ENCODE data around the gene FAM199X. TPM values are rescaled to one million over a fixed set of nuclear protein-coding genes. Genes with fewer than 3 reads are reported as not detected.

Gene FAM199X
- polyA plus RNA-seq, result 9.0 TPM

DNA sequence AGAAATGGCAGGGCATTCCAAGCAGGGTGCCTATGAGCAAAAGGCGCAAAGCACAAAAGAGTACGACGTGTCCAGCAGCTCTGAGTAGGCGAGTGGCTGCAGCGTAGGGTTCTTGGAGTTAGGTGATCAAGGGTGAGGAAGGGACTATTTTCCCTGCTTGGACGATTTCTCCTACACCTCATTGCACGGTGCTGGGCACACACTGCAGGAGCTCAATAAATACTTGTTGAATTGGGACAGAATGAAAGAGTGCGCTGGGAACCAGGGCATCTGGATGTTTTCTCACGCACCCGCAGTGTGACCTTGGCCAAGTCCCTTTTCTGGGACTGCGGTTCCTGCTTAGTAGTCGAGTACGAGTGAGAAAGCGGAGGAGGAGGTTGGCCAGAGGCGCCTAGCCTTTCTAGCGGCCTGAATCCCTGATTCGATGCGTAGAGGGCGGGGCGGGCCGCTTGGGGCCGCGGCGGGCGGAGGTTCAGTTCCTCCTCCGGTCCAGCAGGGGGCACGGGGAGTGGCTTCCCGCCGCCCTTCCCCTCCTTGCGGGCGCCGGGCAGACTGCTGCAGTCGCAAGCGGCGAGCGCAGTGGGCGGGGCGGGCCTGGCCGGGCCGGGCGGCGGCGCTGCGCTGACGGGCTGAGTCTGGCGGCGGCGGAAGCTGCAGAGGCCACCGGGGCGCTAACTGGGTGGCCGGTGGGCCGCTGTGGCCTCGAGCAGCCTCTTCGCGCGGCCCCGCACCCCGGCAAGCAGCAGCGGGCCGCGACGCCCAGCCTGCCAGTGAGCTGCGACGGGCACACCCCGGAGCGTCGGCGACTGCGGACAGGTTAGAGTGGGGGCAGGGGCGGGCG, at the start of gene FAM199X:
Gene FAM199X, plus strand, starts transcription at position 560 of the 841 bp plus-strand sequence. CDS start 333 bp downstream, outside the sequence.
- Mint-ChIP-seq H3K36me3 (no peaks in the 10 kb centered on the region), H3K4me3 (peak within 1 kb of the TSS; percentile 85 to 95 (median 90)), H3K27me3 (no peaks in the 10 kb centered on the region), H3K9me3 (no peaks in the 10 kb centered on the region), H3K27ac (peak within 1 kb of the TSS; percentile 85 to 90 (median 88)), H3K4me1 (peaks cover 9 to 27% (median 25%) of the 10 kb centered on the region in 3 donors)

DNA sequence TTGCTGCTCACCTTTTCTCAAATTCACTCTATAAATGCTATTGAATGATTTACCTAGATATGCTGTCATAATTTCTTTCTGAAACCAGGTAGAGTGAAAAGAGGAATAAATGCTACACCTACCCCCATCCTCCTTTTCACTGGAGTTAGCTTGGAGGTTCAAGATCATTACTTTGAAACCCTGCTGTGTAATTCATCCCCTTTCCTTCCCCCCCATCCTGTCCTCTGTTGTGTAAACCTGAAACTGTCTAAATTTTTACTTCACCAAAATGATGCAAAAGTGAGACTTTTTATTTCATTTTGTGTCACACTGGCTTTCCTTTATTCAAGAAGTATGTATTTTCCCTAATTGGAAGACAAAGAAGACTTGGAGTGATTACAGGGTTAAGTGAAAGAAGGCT, 48.5 kb upstream of the FAM199X start:
- no peaks in the 10 kb centered on the region for H3K36me3 Mint-ChIP-seq
- H3K27ac Mint-ChIP-seq, result no peak overlapping the region
- no peaks in the 10 kb centered on the region for H3K9me3 Mint-ChIP-seq
- peaks cover 4% of the 10 kb centered on the region for H3K27me3 Mint-ChIP-seq
- peaks cover 5 to 15% (median 13%) of the 10 kb centered on the region in 3 donors for H3K4me1 Mint-ChIP-seq
- H3K4me3 Mint-ChIP-seq, result peak overlapping the region in 1 of 4 donors; percentile 9

DNA sequence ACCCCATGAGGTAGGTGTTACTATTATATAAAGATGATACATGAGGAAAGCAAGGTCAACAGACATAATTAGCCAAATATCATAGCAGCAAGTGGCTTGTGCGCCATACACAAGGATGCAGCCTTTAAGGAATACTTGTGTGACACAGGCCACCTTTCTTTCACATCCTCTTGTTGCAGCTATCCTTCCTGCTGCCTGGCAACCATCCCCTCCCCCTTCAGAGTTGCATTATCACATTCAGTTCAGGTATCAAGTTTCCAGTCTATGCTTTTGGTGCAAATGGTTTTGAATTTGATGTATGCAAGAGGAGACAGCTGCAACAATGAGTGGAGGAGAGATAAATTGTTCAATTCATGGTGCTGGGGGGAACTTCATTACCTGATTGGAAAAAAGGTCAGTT, 47.5 kb upstream of the FAM199X start:
- no peak overlapping the region for H3K27ac Mint-ChIP-seq
- peaks cover 6 to 18% (median 16%) of the 10 kb centered on the region in 3 donors for H3K4me1 Mint-ChIP-seq

DNA sequence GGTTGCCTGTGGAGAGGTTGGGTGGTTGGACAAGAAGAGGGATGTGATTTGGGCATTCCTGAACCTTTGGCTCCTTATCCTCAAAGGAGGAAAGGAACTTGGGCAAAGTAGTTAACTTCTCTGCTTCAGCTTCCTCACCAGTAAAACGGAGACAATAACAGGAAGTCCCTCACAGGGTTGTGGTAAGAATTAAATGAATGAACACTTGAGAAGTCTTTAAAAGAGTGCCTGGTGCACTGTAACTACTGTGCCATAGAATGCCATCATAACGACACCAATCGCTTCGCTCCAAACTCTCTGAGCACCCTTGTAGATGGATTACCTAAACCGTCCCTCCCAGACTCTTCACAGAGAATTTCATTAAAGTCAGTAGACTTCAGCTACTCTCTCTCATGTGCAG, 43.4 kb upstream of the FAM199X start:
- H3K27me3 Mint-ChIP-seq, result peaks cover 2% of the 10 kb centered on the region
- H3K27ac Mint-ChIP-seq, result peak overlapping the region in 2 of 3 donors; percentile 10 to 49
- H3K4me1 Mint-ChIP-seq, result peaks cover 24 to 38% (median 33%) of the 10 kb centered on the region in 3 donors
- H3K9me3 Mint-ChIP-seq, result no peaks in the 10 kb centered on the region
- peak overlapping the region in 2 of 4 donors; percentile 26 to 34 for H3K4me3 Mint-ChIP-seq
- H3K36me3 Mint-ChIP-seq, result peaks cover 5% of the 10 kb centered on the region

More for the DNA sequence above, 47.5 kb upstream of the FAM199X start:
- H3K36me3 Mint-ChIP-seq, result no peaks in the 10 kb centered on the region
- H3K4me3 Mint-ChIP-seq, result no peak overlapping the region
- peaks cover 3% of the 10 kb centered on the region for H3K27me3 Mint-ChIP-seq
- no peaks in the 10 kb centered on the region for H3K9me3 Mint-ChIP-seq

DNA sequence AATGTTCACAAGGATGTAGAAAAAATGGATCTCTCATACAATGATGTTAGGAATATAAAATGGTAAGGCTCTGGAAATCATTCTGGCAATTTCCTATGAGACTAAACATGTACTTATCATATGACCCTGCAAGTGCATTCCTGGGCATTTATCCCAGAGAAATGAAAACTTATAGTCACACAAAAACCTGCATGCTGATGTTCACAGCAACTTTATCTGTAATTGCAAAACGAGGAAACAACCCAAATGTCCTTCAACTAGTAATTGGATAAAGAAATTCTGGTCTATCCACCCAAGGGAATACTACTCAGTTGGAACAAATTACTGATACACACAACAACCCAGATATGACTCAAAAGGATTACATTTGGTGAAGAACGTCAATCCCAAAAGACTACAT, 39.4 kb upstream of the FAM199X start:
- Mint-ChIP-seq H3K4me1 (peaks cover 25 to 36% (median 28%) of the 10 kb centered on the region in 3 donors), H3K4me3 (peak overlapping the region in 2 of 4 donors; percentile 43 to 61), H3K27ac (peak overlapping the region in 1 of 3 donors; percentile 47), H3K27me3 (peaks cover 2% of the 10 kb centered on the region), H3K9me3 (no peaks in the 10 kb centered on the region), H3K36me3 (peaks cover 5% of the 10 kb centered on the region)

DNA sequence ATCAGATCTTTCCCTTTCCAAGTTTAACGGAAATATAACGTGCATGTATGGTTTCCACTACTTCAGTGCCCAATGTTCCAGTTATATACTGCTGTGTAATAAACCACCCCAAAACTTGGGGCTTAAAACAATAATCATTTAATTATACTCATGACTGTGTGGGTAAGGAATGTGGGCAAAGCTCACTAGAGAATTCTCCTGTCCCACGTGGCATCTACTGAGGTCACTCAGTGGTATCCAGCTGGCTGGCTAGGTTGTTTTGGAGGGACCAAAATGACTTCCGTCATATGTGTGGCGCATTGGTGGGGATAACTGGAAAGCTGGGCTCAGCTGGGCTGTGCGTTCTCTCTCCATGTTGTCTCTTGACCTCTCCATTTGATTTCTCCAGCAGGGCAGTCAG, 35.4 kb upstream of the FAM199X start:
- Mint-ChIP-seq H3K4me1 (peaks cover 10 to 20% (median 14%) of the 10 kb centered on the region in 3 donors), H3K36me3 (no peaks in the 10 kb centered on the region), H3K27me3 (peaks cover 2% of the 10 kb centered on the region), H3K9me3 (no peaks in the 10 kb centered on the region), H3K27ac (no peak overlapping the region), H3K4me3 (no peak overlapping the region)

DNA sequence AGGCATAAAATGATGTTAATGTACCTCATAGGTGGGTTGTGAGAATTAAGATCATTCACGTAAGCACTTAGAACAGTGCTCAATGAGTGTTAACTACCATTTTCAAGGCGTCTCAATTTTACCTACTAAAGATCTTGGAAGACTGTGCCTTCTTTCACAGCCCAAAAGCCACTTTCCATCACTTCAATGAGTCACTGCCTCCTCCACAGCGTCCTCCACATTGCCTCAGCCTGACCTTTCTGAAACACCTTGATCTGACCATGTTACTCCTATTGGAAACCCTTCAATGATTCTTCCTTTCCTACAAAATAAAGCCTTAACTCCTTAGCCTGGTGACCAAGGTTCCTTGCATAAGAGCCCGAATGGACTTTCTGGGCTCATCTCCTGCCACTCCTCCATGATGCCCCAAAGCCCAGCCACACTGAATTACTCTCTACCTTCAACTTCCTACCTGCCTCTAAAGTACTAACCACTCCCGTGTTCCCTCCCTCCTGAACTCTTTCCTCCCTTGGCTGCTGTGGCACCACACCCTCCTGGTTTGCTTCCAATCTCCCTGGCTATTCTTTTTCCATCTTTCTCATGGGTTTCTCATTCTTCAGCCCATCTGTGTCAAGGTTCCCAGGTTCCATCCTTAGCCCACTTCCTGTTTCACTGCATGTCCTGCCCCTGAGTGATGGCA, 31.5 kb upstream of the FAM199X start:
- Mint-ChIP-seq H3K4me3 (no peak overlapping the region), H3K27me3 (no peaks in the 10 kb centered on the region), H3K36me3 (no peaks in the 10 kb centered on the region), H3K27ac (no peak overlapping the region), H3K9me3 (no peaks in the 10 kb centered on the region), H3K4me1 (peaks cover 1 to 18% (median 5%) of the 10 kb centered on the region in 3 donors)

DNA sequence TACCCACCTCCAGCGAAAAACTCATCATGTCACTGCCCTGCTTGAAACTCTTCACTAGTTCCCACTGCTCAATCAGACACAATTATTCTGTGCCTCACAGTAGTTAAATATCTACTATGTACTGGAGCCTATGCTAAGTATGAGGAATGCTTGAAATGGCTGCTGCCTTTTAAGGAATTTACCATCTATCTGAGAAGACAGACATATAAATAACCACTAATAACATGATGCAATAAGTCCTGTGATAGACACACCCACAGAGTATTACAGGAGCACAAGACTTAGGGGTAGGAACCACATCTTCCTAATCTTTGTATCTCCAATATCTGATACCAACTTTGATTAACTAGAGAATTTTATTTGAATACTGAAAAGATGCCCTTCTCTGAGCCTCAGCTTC, 30.6 kb upstream of the FAM199X start:
- Mint-ChIP-seq H3K9me3 (peaks cover 0 to 1% (median 0%) of the 10 kb centered on the region in 3 donors), H3K27ac (no peak overlapping the region), H3K27me3 (no peaks in the 10 kb centered on the region), H3K36me3 (no peaks in the 10 kb centered on the region), H3K4me3 (no peak overlapping the region), H3K4me1 (peaks cover 4 to 18% (median 5%) of the 10 kb centered on the region in 3 donors)

DNA sequence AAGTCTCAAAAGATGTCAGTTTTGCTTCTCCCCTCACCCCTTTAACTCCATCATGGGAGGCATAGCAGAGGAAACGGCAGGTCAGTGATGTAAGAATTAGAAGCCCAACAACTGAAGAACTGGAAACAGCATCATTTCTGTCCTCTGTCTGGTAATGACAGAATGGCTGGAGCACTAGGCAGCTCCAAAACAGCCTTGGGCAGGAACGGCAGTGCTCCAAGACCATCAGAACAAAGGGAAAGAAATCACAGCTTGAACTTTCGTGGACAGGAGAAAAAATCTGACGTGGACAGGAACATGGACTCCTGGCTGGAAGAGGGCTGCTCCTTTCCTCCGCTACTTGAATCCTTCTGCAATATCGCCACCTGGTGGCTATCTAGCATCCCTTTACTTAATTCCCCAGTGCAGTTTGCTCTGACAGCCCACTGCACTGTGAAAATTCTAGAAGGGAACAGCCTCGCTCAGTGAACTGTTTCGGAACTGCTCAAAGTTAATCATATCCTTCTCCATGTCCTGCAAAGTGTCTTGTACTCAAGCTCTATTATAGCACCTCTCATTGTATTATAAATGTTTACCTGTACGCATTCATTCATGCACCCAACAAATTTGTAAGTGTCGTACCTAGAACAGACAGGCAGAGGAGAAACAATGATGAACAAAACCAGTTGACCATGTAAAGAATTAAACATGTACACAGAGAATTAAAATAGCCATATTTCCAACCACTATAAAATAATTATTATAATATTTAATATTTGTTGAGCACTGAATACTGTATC, 29.8 kb upstream of the FAM199X start:
- H3K9me3 Mint-ChIP-seq, result peaks cover 0 to 1% (median 0%) of the 10 kb centered on the region in 3 donors
- no peak overlapping the region for H3K4me3 Mint-ChIP-seq
- no peaks in the 10 kb centered on the region for H3K27me3 Mint-ChIP-seq
- no peaks in the 10 kb centered on the region for H3K36me3 Mint-ChIP-seq
- peaks cover 4 to 18% (median 5%) of the 10 kb centered on the region in 3 donors for H3K4me1 Mint-ChIP-seq
- peak overlapping the region in 1 of 3 donors; percentile 32 for H3K27ac Mint-ChIP-seq

DNA sequence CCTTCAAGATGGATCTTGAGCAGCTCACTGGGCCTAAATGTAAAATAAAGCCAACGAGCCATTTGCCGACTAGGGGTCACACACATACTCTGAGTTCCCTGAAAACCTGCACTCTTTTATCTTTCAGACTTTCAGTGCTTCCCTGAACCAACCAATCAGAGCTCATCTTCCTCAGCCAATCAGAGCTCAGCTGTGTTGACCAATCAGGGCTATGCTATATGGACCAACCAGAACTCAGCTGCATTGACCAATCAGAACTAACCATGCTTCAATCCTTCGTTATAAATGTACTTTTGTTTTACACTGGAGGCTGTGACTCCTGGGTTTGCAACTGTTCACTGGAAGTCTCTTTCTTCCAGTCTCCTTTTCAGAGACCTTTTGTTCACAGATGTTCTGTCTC, 28.8 kb upstream of the FAM199X start:
- Mint-ChIP-seq H3K27me3 (no peaks in the 10 kb centered on the region), H3K27ac (peak overlapping the region in 1 of 3 donors; percentile 67), H3K9me3 (peaks cover 0 to 1% (median 0%) of the 10 kb centered on the region in 3 donors), H3K36me3 (no peaks in the 10 kb centered on the region), H3K4me1 (peaks cover 3 to 22% (median 5%) of the 10 kb centered on the region in 3 donors), H3K4me3 (no peak overlapping the region)

DNA sequence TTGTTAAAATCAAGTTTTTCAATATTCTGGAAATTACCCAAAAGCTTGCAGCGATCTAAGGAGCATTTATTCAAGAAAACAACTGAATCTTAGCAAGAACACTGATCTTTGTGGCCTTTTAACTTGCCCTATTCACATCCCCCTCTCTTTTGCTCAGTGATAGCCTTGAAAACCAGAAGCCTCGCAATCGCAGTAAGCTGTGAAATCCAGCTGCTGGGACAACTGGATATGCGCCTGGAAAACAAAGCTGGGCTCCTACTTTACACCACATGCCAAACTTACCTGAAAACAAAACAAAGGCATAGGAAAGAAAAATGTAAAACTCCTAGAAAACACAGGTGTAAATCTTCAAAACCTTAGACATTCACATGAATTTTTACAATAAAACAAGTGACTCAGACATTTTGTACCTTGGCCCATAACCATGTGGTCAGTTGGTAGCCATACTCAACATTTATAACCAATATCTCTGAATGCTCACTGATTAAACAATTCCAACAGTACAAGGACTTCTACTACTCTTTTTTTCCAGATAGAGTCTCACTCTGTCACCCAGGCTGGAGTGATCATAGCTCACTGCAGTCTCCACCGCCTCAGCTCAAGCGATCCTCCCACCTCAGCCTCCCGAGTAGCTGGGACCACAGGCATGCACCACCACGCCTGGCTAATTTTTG, 25.0 kb upstream of the FAM199X start:
- Mint-ChIP-seq H3K4me3 (no peak overlapping the region), H3K9me3 (peaks cover 0 to 1% (median 0%) of the 10 kb centered on the region in 3 donors), H3K27ac (no peak overlapping the region), H3K4me1 (peaks cover 10 to 22% (median 15%) of the 10 kb centered on the region in 3 donors), H3K36me3 (peaks cover 1% of the 10 kb centered on the region), H3K27me3 (no peaks in the 10 kb centered on the region)

DNA sequence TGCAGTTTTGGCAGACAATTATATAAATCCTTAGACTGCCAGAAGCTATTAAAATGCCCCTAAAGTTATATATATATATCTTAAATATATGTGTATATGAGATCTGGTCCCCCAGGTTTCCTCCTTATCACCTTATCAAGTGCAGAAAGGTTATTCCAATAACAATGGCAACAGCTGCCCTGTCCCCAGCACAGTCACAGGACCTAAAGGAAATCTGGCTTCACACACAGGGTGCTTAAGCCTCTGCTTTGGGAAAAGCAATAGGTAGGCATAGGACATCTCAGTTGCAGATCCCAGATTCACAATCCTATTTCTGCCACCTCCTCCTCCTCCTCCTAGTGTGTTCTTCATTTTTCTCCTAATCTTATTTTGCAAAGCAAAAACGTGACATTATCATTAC, 15.2 kb upstream of the FAM199X start:
- H3K36me3 Mint-ChIP-seq, result no peaks in the 10 kb centered on the region
- H3K27ac Mint-ChIP-seq, result peak overlapping the region in 1 of 3 donors; percentile 36
- peaks cover 0 to 9% (median 4%) of the 10 kb centered on the region in 3 donors for H3K4me1 Mint-ChIP-seq
- no peaks in the 10 kb centered on the region for H3K9me3 Mint-ChIP-seq
- H3K4me3 Mint-ChIP-seq, result no peak overlapping the region
- H3K27me3 Mint-ChIP-seq, result no peaks in the 10 kb centered on the region

DNA sequence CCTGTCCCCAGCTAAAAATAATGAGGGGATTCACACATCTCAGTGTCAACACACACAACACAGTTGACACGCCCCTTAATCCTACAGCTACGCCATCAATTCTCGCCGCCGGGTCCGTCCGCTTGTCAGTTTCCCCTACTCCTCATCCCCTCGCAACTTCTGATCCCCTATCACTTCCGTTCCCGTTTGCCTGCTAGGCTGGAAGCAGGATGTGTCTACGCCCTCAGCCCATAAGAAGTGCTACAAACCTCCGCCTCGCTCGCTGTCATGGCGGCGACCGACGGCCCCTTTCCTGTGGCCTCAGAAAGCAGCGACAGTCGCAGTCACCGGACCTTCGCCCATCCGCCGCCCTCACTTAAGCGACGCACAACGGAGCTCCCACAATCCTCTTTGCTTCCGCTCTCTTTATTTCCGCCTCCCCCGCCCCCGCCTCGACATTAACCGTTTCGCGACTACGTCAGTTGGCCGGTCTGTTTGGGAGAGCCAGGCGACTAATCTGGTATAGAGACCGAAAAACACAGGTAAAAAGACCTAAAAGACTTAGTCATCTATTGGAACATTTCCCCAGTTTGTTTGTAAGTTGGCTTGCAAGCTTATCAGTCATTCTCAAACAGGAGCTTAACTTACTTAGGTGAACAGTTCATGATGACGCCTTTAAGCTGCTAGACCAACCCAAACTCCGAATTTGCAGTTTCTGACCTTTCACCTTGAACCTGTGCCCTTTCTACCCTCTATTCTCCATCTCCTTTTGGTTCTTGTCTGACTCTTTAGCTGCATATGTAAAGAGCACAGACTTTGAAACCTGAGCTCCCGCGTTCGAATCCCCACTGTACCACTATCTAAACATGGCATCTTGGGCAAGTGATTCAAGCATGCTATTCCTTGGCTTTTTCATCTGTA, 9.4 kb upstream of the FAM199X start, which contains the start of gene SLC25A53:
Gene SLC25A53, minus strand, starts transcription at position 380 of the 900 bp plus-strand sequence. CDS start 51,752 bp downstream, outside the sequence.
- H3K4me3 Mint-ChIP-seq, result peak within 1 kb of the TSS; percentile 89 to 100 (median 94)
- H3K4me1 Mint-ChIP-seq, result peaks cover 0 to 10% (median 0%) of the 10 kb centered on the region in 3 donors
- H3K27me3 Mint-ChIP-seq, result peaks cover 2% of the 10 kb centered on the region
- H3K27ac Mint-ChIP-seq, result peak within 1 kb of the TSS; percentile 91 to 100 (median 99)
- no peaks in the 10 kb centered on the region for H3K36me3 Mint-ChIP-seq
- H3K9me3 Mint-ChIP-seq, result peaks cover 0 to 1% (median 0%) of the 10 kb centered on the region in 3 donors
